Osteocyte (in vitro differentiated cells): ENCODE measurements around the gene HECTD1. TPM values are rescaled to one million over a fixed set of nuclear protein-coding genes. Genes with fewer than 3 reads are reported as not detected.

Source experiments
- DNase-seq: peaks from one replicate; pipeline ENCODE4 v3.0.0; 2021; ENCODE audit warnings: mixed read lengths; ENCODE audit not compliant: unreplicated experiment; ENCODE audit errors: extremely low spot score
- H3K27ac Mint-ChIP-seq: one replicate; pipeline ENCODE4 v1.8.0; 2021; ENCODE audit warnings: mild to moderate bottlenecking, mixed read lengths; ENCODE audit not compliant: unreplicated experiment
- H3K27me3 Mint-ChIP-seq: one replicate; pipeline ENCODE4 v1.8.0; 2021; ENCODE audit warnings: mixed read lengths; ENCODE audit not compliant: unreplicated experiment
- H3K36me3 Mint-ChIP-seq: one replicate; pipeline ENCODE4 v1.8.0; 2021; ENCODE audit warnings: mixed read lengths; ENCODE audit not compliant: unreplicated experiment
- H3K4me1 Mint-ChIP-seq: one replicate; pipeline ENCODE4 v1.8.0; 2021; ENCODE audit warnings: mixed read lengths; ENCODE audit not compliant: unreplicated experiment
- H3K4me3 Mint-ChIP-seq: one replicate; pipeline ENCODE4 v1.8.0; 2021; ENCODE audit warnings: mild to moderate bottlenecking, moderate library complexity, mixed read lengths; ENCODE audit not compliant: unreplicated experiment
- H3K9me3 Mint-ChIP-seq: one replicate; pipeline ENCODE4 v1.8.0; 2021; ENCODE audit warnings: mixed read lengths; ENCODE audit not compliant: unreplicated experiment
- CTCF ChIP-seq: fragments of 200-600 bp; sonication (generic); IDR thresholded peaks from 2 replicates; pipeline ENCODE4 v1.5.0; 2021; ENCODE audit warnings: antibody characterized with exemption, mild to moderate bottlenecking, moderate library complexity
- total RNA-seq: library from RNA; stranded (reverse); gene quantifications from 2 replicates; pipeline ENCODE4 v1.2.1, GENCODE V29; 2021

Gene HECTD1
- total RNA-seq, 1 donor from 2014 or later: 175 TPM

- H3K36me3 Mint-ChIP-seq: peaks cover 16% of the 10 kb centered on the region
- no peaks in the 10 kb centered on the region for H3K9me3 Mint-ChIP-seq
- H3K27ac Mint-ChIP-seq: no peak overlapping the region
- H3K27me3 Mint-ChIP-seq: no peaks in the 10 kb centered on the region
- no peak for DNase-seq
- no peak overlapping the region for H3K4me3 Mint-ChIP-seq
- no peaks in the 10 kb centered on the region for H3K4me1 Mint-ChIP-seq
- no peak for TF ChIP-seq CTCF
Measured at GRCh38 chr14:31181271-31181670, 26.3 kb downstream of the HECTD1 start.

GRCh38 chr14:31180299-31181051 is 27.1 kb downstream of the HECTD1 start:
- DNase-seq: no peak
- no peaks in the 10 kb centered on the region for H3K9me3 Mint-ChIP-seq
- H3K27me3 Mint-ChIP-seq: no peaks in the 10 kb centered on the region
- H3K4me1 Mint-ChIP-seq: no peaks in the 10 kb centered on the region
- no peak overlapping the region for H3K27ac Mint-ChIP-seq
- no peak for TF ChIP-seq CTCF
- peaks cover 11% of the 10 kb centered on the region for H3K36me3 Mint-ChIP-seq
- no peak overlapping the region for H3K4me3 Mint-ChIP-seq

GRCh38 chr14:31174433-31174832 is 33.2 kb downstream of the HECTD1 start:
- DNase-seq: no peak
- Mint-ChIP-seq H3K27ac (no peak overlapping the region), H3K4me3 (no peak overlapping the region), H3K9me3 (no peaks in the 10 kb centered on the region), H3K4me1 (no peaks in the 10 kb centered on the region), H3K27me3 (no peaks in the 10 kb centered on the region), H3K36me3 (peaks cover 42% of the 10 kb centered on the region)
- TF ChIP-seq CTCF: no peak

- Mint-ChIP-seq H3K4me1 (no peaks in the 10 kb centered on the region), H3K27ac (no peak overlapping the region), H3K4me3 (no peak overlapping the region), H3K36me3 (peaks cover 43% of the 10 kb centered on the region), H3K9me3 (no peaks in the 10 kb centered on the region), H3K27me3 (no peaks in the 10 kb centered on the region)
- DNase-seq: no peak
- TF ChIP-seq CTCF: no peak
Measured at GRCh38 chr14:31173120-31173837, 34.3 kb downstream of the HECTD1 start.

- Mint-ChIP-seq H3K27ac (no peak overlapping the region), H3K27me3 (no peaks in the 10 kb centered on the region), H3K36me3 (peaks cover 47% of the 10 kb centered on the region), H3K4me1 (no peaks in the 10 kb centered on the region), H3K4me3 (no peak overlapping the region), H3K9me3 (no peaks in the 10 kb centered on the region)
- TF ChIP-seq CTCF: no peak
- no peak for DNase-seq
Measured at GRCh38 chr14:31172084-31172483, 35.5 kb downstream of the HECTD1 start.
